Measurements from ENCODE around the gene RBM47.

DNA sequence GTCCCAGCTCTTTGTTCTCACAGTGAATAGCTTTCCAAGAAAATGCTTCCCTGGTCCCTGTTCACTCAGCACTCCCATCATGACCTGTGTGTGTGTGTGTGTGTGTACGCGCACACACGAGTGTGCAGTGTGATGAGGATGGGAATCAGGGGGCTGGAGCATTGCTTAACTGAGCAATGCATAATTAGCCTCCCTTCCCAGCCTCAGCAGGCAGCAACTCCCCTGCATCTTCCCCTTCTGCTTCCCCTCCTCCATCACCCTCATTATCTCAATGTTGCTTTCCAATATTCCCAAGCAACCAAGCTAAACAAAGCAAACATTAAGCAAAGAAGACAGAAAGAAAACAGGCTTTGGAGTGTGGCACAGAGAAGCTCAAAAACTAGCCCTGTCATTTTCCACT lies 137.0 kb downstream of the RBM47 start:
- TF ChIP-seq, protein P1, sequence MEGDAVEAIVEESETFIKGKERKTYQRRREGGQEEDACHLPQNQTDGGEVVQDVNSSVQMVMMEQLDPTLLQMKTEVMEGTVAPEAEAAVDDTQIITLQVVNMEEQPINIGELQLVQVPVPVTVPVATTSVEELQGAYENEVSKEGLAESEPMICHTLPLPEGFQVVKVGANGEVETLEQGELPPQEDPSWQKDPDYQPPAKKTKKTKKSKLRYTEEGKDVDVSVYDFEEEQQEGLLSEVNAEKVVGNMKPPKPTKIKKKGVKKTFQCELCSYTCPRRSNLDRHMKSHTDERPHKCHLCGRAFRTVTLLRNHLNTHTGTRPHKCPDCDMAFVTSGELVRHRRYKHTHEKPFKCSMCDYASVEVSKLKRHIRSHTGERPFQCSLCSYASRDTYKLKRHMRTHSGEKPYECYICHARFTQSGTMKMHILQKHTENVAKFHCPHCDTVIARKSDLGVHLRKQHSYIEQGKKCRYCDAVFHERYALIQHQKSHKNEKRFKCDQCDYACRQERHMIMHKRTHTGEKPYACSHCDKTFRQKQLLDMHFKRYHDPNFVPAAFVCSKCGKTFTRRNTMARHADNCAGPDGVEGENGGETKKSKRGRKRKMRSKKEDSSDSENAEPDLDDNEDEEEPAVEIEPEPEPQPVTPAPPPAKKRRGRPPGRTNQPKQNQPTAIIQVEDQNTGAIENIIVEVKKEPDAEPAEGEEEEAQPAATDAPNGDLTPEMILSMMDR (IDR thresholded peaks at IDR 0.05 in 2 of 3, conservative IDR thresholded peaks at IDR 0.05 in 1 of 3; ENCODE audit: control insufficient read depth in 2 of 3, extremely low read depth in 1 of 3, insufficient read depth in 1 of 3, low read depth in 3 of 3, low read length in 3 of 3), result no peak
- TF ChIP-seq EP300 (IDR thresholded peaks at IDR 0.05; ENCODE audit: borderline replicate concordance in 1 of 2, control insufficient read depth in 1 of 2, low read depth in 2 of 2, low read length in 2 of 2), result no peak

All from GM12878 (cell line).